Spleen (tissue), 11 donors: ENCODE measurements around the gene RPL29. TPM values are rescaled to one million over a fixed set of nuclear protein-coding genes. Genes with fewer than 3 reads are reported as not detected.

Experiments
- DNase-seq: peaks from one replicate; pipeline ENCODE4 v3.0.0-alpha.2; 2020
- H3K27ac ChIP-seq, 8 donors: fragments of 200-600 bp; sonication (generic) in 7 of 8; 1 replicate in 4 of 8; 2 replicates in 4 of 8; pipeline versions ENCODE4 v1.5.0 to v1.8.0; 2016 to 2021; ENCODE audit warnings: inconsistent platforms in 4 of 8, mild to moderate bottlenecking in 4 of 8, moderate library complexity in 1 of 8
- H3K27me3 ChIP-seq, 7 donors: fragments of 200-600 bp; sonication (generic) in 6 of 7; replicated peaks in 1 of 7; 1 replicate in 4 of 7; 2 replicates in 3 of 7; pipeline versions ENCODE4 v1.5.0 to v1.8.0; 2016 to 2021; ENCODE audit warnings: inconsistent platforms in 3 of 7, mild to moderate bottlenecking in 1 of 7
- H3K36me3 ChIP-seq, 6 donors: fragments of 200-600 bp; sonication (generic) in 5 of 6; 1 replicate in 4 of 6; 2 replicates in 2 of 6; pipeline versions ENCODE4 v1.5.0 to v1.8.0; 2016 to 2021; ENCODE audit warnings: inconsistent platforms in 2 of 6
- H3K4me1 ChIP-seq, 6 donors: fragments of 200-600 bp; sonication (generic) in 5 of 6; 1 replicate in 3 of 6; 2 replicates in 3 of 6; pipeline versions ENCODE4 v1.5.0 to v1.8.0; 2016 to 2021; ENCODE audit warnings: inconsistent platforms in 3 of 6
- H3K4me3 ChIP-seq, 8 donors: fragments of 200-600 bp; sonication (generic) in 7 of 8; 1 replicate in 4 of 8; 2 replicates in 4 of 8; pipeline versions ENCODE4 v1.5.0 to v1.8.0; 2016 to 2021; ENCODE audit warnings: inconsistent platforms in 4 of 8, mild to moderate bottlenecking in 4 of 8, moderate library complexity in 2 of 8
- H3K9me3 ChIP-seq, 8 donors: fragments of 200-600 bp; sonication (generic) in 7 of 8; 1 replicate in 4 of 8; 2 replicates in 4 of 8; pipeline versions ENCODE4 v1.5.0 to v1.8.0; 2016 to 2021; ENCODE audit warnings: inconsistent platforms in 4 of 8
- POLR2A ChIP-seq, 3 donors: fragments of 450-650 bp; IDR thresholded peaks; one replicate each; pipeline ENCODE4 v1.5.1; 2017; ENCODE audit warnings: antibody characterized with exemption in 3 of 3, mild to moderate bottlenecking in 1 of 3
- POLR2AphosphoS5 ChIP-seq, 3 donors: sonication (generic); formaldehyde crosslinking; IDR thresholded peaks; one replicate each; pipeline ENCODE4 v1.5.1; 2017; ENCODE audit warnings: antibody characterized with exemption in 3 of 3
- WGBS, 5 donors: extraction: QIAGEN DNeasy Blood & Tissue Kit in 3 of 5; methylation state at CpG; one replicate each; pipeline versions ENCODE4 v1.1.5 to v1.1.7; 2013 to 2018; 5-methylcytosine and 5-hydroxymethylcytosine counted together
- intact Hi-C: fragments of 100-400 bp; cut with DNase I; formaldehyde crosslinking; loops from one replicate; pipeline ENCODE4 v1.15.0; 2023; ENCODE audit warnings: low total_unique reads
- polyA plus RNA-seq, 3 donors: library from polyadenylated mRNA; stranded (reverse); fragments of 200-250 nt; gene quantifications; one replicate each; pipeline ENCODE4 v1.2.1, GENCODE V29; 2013
- total RNA-seq, 7 donors: library from RNA; depleted of rRNA in 3 of 7; stranded (reverse); fragments of >200 nt in 3 of 7; fragmentation: NEBNext Ultra II Directional in 4 of 7; extraction: Animal tissue kit (Norgen Biotek cat#: 25700) in 4 of 7; gene quantifications; one replicate each; pipeline versions ENCODE4 v1.1.0 to v1.2.1, GENCODE V29; 2016 to 2021
- TF ChIP-seq, protein P1 (sequence below), 11 experiments: fragments of 200-600 bp in 7 of 11; fragments of 450-650 bp in 4 of 11; sonication (generic) in 4 of 11; IDR thresholded peaks in 8 of 11; conservative IDR thresholded peaks in 3 of 11; 1 replicate in 7 of 11; 2 replicates in 4 of 11; pipeline versions ENCODE4 v1.4.0 to v1.8.0; 2016 to 2021; ENCODE audit warnings: antibody characterized with exemption in 11 of 11, inconsistent platforms in 4 of 11, mild to moderate bottlenecking in 1 of 11
- donor health status: healthy with polysubstance abuse.
- donor health status: DM: no; HTN: no; CAD: no; lungs with moderate emphysema.
- donor health status: DM: no; HTN: no; CAD: no.
- donor health status: Bipolar disorder and iron deficiency.
- donor health status: healthy.
- donor health status: DM: no; HTN: no; CAD: no.
- donor health status: DM: yes; HTN: yes; CAD: no.

Gene RPL29
- total and polyA plus RNA-seq, 10 donors = 684 to 4,302 (median 1,095) TPM

DNA sequence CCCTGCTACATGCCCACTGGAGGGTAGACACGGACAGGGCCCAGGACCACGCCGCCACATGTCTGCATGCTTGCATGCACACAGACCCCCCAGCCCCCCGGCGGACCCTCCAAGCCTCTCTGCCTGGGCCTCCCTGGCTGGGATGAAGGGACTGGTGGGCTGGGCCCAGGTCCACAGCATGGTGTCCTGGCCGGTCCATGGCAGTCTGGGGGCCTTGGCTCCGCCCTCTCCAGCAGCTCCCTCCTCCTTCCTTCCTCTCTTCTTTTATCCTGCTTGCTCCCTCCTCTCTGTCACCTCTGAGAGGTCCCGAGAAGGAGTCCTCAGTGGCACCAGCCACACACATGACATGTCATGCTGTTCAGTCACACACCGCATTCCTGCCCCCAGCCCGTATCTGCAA, 36.2 kb upstream of the RPL29 start:
- H3K4me3 ChIP-seq = no peak overlapping the region
- H3K4me1 ChIP-seq = peaks cover 0 to 18% (median 8%) of the 10 kb centered on the region in 6 donors
- no peaks in the 10 kb centered on the region for H3K27me3 ChIP-seq
- TF ChIP-seq, protein P1, sequence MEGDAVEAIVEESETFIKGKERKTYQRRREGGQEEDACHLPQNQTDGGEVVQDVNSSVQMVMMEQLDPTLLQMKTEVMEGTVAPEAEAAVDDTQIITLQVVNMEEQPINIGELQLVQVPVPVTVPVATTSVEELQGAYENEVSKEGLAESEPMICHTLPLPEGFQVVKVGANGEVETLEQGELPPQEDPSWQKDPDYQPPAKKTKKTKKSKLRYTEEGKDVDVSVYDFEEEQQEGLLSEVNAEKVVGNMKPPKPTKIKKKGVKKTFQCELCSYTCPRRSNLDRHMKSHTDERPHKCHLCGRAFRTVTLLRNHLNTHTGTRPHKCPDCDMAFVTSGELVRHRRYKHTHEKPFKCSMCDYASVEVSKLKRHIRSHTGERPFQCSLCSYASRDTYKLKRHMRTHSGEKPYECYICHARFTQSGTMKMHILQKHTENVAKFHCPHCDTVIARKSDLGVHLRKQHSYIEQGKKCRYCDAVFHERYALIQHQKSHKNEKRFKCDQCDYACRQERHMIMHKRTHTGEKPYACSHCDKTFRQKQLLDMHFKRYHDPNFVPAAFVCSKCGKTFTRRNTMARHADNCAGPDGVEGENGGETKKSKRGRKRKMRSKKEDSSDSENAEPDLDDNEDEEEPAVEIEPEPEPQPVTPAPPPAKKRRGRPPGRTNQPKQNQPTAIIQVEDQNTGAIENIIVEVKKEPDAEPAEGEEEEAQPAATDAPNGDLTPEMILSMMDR (IDR thresholded peaks at IDR 0.05 in 8 of 11, conservative IDR thresholded peaks at IDR 0.05 in 3 of 11) = no peak
- TF ChIP-seq POLR2A (IDR thresholded peaks at IDR 0.05) (no peak), POLR2AphosphoS5 (IDR thresholded peaks at IDR 0.05) (no peak)
- intact Hi-C loops = no loop called here
- WGBS, 5 donors = 89 to 96% (median 92%) methylated on average over 9 to 10 of the region's 10 CpGs
- H3K27ac ChIP-seq = no peak overlapping the region
- no peak for DNase-seq
- no peaks in the 10 kb centered on the region for H3K36me3 ChIP-seq
- H3K9me3 ChIP-seq = no peaks in the 10 kb centered on the region

- Histone ChIP-seq H3K4me3 (no peak overlapping the region), H3K9me3 (no peaks in the 10 kb centered on the region), H3K27ac (no peak overlapping the region), H3K27me3 (no peaks in the 10 kb centered on the region), H3K36me3 (no peaks in the 10 kb centered on the region), H3K4me1 (peaks cover 0 to 23% (median 11%) of the 10 kb centered on the region in 6 donors)
- DNase-seq = no peak
- intact Hi-C loops = no loop called here
- TF ChIP-seq POLR2A (IDR thresholded peaks at IDR 0.05) = no peak
- TF ChIP-seq POLR2AphosphoS5 (IDR thresholded peaks at IDR 0.05) = no peak
- TF ChIP-seq, protein P1 (IDR thresholded peaks at IDR 0.05 in 8 of 11, conservative IDR thresholded peaks at IDR 0.05 in 3 of 11) = no peak
- WGBS, 5 donors = 90 to 96% (median 91%) methylated on average over 11 of the region's 11 CpGs
Observed at GRCh38 chr3:52030714-52031310, 35.1 kb upstream of the RPL29 start.

DNA sequence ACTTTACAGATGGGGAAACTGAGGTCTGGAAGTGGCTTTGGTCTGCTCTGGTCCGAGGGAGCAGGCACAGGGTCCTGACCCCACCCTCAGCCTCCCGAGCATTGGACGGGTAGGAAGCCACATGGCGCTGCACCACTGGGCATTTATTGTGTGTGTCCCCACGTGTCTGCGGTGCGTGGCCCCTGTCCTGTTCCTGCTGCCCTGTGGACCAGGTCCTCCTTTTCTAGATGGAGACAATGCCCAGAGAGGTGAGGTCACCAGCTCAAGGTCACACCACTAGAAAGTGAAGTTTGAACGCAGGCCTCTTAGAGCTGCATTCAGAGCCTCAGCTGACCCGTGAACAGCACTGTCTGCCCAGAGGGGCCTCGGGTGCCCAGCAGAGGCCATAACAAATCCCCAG, 33.8 kb upstream of the RPL29 start:
- no peaks in the 10 kb centered on the region for H3K36me3 ChIP-seq
- peaks cover 0 to 35% (median 15%) of the 10 kb centered on the region in 6 donors for H3K4me1 ChIP-seq
- TF ChIP-seq, protein P1 (IDR thresholded peaks at IDR 0.05 in 8 of 11, conservative IDR thresholded peaks at IDR 0.05 in 3 of 11) = no peak
- TF ChIP-seq POLR2AphosphoS5 (IDR thresholded peaks at IDR 0.05) (no peak), POLR2A (IDR thresholded peaks at IDR 0.05) (no peak)
- intact Hi-C loops = no loop called here
- H3K27ac ChIP-seq = no peak overlapping the region
- 69 to 94% (median 82%) methylated on average over 10 of the region's 10 CpGs for WGBS, 5 donors
- no peaks in the 10 kb centered on the region for H3K9me3 ChIP-seq
- DNase-seq = no peak
- no peak overlapping the region for H3K4me3 ChIP-seq
- H3K27me3 ChIP-seq = no peaks in the 10 kb centered on the region

DNA sequence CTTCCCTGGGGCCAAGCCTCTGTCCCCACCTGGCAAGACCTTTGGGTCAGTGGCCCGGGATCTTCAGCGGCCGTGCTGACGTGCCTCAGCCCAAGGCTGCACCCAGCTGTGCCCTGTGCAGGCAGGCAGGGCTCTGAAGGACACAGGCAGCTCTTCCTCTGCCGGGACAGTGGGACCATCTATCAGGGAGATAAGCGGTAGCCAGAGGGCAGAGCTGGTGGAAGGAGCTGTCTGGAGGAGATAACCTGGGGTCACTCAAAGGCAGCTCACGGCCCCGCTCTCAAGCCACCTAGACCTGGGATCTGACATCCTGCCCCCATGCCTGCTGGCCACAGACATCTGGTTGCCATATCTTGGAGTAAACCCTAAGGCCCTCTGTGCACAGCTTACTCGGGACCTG, 33.4 kb upstream of the RPL29 start:
- Histone ChIP-seq H3K27me3 (no peaks in the 10 kb centered on the region), H3K27ac (no peak overlapping the region), H3K4me1 (peaks cover 3 to 40% (median 18%) of the 10 kb centered on the region in 6 donors), H3K9me3 (no peaks in the 10 kb centered on the region), H3K36me3 (no peaks in the 10 kb centered on the region), H3K4me3 (no peak overlapping the region)
- 73 to 81% (median 76%) methylated on average over 9 of the region's 9 CpGs for WGBS, 5 donors
- no peak for DNase-seq
- intact Hi-C loops = no loop called here
- TF ChIP-seq POLR2AphosphoS5 (IDR thresholded peaks at IDR 0.05) = peak; percentile 58 to 76 (median 65)
- no peak for TF ChIP-seq POLR2A (IDR thresholded peaks at IDR 0.05)
